ENCODE results near the gene SEBOX. TPM values are rescaled to one million over a fixed set of nuclear protein-coding genes. Genes with fewer than 3 reads are reported as not detected.

Gene SEBOX
- total RNA-seq, 4 donors from 2014 or later: not detected

DNA sequence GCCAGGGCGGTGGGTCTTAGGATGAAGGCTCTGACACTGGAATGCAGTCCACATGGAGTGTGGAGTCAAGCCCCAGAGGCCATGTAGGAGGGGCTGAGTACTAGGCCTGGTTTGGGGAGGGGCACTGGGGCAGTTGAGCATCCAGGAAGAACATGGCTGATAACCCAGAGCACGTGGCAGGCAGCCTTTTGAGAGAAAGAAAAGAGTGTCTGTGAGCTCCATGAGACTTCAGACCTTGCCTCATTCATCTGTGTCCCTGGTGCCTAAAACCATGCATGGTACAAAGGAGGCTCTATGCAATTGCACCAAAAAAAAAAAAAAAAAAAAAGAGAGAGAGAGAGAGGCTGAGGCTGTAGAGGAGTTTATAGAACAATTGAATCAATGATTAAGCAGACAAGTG is 26.4 kb upstream of the SEBOX start:
- no peak overlapping the region for H3K4me3 ChIP-seq (ENCODE audit: low read depth, poor library complexity, severe bottlenecking)
- TF ChIP-seq, protein P1, sequence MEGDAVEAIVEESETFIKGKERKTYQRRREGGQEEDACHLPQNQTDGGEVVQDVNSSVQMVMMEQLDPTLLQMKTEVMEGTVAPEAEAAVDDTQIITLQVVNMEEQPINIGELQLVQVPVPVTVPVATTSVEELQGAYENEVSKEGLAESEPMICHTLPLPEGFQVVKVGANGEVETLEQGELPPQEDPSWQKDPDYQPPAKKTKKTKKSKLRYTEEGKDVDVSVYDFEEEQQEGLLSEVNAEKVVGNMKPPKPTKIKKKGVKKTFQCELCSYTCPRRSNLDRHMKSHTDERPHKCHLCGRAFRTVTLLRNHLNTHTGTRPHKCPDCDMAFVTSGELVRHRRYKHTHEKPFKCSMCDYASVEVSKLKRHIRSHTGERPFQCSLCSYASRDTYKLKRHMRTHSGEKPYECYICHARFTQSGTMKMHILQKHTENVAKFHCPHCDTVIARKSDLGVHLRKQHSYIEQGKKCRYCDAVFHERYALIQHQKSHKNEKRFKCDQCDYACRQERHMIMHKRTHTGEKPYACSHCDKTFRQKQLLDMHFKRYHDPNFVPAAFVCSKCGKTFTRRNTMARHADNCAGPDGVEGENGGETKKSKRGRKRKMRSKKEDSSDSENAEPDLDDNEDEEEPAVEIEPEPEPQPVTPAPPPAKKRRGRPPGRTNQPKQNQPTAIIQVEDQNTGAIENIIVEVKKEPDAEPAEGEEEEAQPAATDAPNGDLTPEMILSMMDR (IDR thresholded peaks at IDR 0.05): no peak
- TF ChIP-seq POLR2A (IDR thresholded peaks at IDR 0.05): no peak
- DNase-seq (ENCODE audit: low spot score in 2 of 2): no peak
- 46 to 50% methylated on average over 2 of the region's 2 CpGs for WGBS, 2 donors
- intact Hi-C loops (cut with DNase I; ENCODE audit: low total_unique reads): no loop called here

DNA sequence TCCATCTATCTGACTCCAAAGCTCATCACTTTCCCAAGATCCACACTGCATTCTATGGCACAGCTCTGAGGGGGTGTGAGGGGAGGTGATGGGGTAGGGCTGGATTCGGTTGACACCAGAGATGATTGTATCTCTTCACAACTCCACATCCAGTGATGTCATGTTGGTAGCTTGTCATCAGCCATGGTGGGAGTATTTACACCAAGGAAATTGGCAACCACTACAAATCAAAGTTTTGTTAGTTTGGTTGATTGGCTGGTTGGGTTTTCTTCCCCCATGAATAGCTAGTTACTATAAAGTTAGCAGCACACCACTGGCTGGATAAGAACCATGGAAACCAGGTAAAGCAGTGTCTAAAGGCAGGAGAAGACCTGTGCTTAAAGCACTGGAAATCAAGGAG is 26.0 kb upstream of the SEBOX start:
- 86 to 100% methylated on average over 1 of the region's 1 CpG for WGBS, 2 donors
- no peak for DNase-seq (ENCODE audit: low spot score in 2 of 2)
- TF ChIP-seq POLR2A (IDR thresholded peaks at IDR 0.05): no peak

DNA sequence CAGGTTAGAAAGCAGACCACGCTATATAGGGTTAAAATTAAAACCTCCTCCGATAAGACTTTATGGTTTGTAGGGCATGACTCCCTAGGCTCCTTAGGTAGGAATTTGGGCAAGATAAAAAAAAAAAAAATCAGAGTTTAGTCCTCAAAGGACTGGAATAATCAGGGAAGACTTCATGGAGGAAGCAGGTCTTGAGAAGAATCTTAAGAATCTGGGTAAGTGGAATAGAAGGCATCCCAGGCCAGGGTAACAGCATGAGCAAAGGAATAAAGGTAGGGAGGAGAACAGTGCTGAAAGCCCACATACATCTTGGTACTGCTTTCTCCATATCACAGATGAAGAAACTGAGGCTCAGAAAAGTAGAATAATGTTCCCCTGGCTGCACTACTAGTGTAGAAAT is 25.6 kb upstream of the SEBOX start:
- intact Hi-C loops (cut with DNase I; ENCODE audit: low total_unique reads): no loop called here
- WGBS, 2 donors: 90 to 94% methylated on average over 2 of the region's 2 CpGs
- no peak for TF ChIP-seq POLR2A (IDR thresholded peaks at IDR 0.05)
- TF ChIP-seq, protein P1 (IDR thresholded peaks at IDR 0.05): no peak
- DNase-seq (ENCODE audit: low spot score in 2 of 2): no peak
- H3K4me3 ChIP-seq (ENCODE audit: low read depth, poor library complexity, severe bottlenecking): no peak overlapping the region

More for the DNA sequence above, 26.0 kb upstream of the SEBOX start:
- intact Hi-C loops (cut with DNase I; ENCODE audit: low total_unique reads): no loop called here
- no peak overlapping the region for H3K4me3 ChIP-seq (ENCODE audit: low read depth, poor library complexity, severe bottlenecking)

DNA sequence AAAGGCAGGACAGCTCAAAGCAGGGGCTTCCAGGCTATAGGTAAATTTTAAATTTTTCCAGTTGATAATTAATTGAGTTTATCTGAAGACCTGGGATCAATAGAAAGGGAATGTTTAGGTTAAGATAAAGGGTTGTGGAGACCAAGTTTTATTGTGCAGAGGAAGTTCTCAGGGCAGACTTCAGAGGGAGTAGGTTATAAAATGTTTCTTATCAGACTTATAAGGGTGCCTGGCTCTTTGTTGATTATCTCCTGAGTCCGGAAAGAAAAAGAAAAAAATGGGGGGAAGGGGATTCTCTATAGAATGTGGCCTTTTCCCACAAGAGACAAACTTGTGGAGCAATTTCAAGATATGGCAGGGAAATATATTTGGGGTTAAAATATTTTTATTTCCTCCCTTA is 25.1 kb upstream of the SEBOX start:
- 80 to 87% methylated on average over 1 of the region's 1 CpG for WGBS, 2 donors
- intact Hi-C loops (cut with DNase I; ENCODE audit: low total_unique reads): no loop called here
- no peak for TF ChIP-seq POLR2A (IDR thresholded peaks at IDR 0.05)
- TF ChIP-seq, protein P1 (IDR thresholded peaks at IDR 0.05): no peak

DNA sequence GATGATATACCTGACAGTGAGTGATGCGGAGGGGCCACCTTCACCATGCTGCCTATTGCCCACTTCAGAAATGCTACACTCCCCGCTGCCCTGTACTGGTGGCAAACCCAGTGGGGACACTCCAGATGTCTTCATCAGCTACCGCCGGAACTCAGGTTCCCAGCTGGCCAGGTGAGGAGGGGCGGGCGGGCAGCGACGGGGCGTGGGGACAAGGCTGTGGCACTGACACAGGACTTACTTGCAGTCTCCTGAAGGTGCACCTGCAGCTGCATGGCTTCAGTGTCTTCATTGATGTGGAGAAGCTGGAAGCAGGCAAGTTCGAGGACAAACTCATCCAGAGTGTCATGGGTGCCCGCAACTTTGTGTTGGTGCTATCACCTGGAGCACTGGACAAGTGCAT is 23.1 kb upstream of the SEBOX start:
- TF ChIP-seq, protein P1 (IDR thresholded peaks at IDR 0.05): no peak
- no peak for TF ChIP-seq POLR2A (IDR thresholded peaks at IDR 0.05)
- intact Hi-C loops (cut with DNase I; ENCODE audit: low total_unique reads): no loop called here
- no peak overlapping the region for H3K4me3 ChIP-seq (ENCODE audit: low read depth, poor library complexity, severe bottlenecking)
- 97% methylated on average over 10 to 11 of the region's 11 CpGs for WGBS, 2 donors
- no peak for DNase-seq (ENCODE audit: low spot score in 2 of 2)

More for the DNA sequence above, 25.1 kb upstream of the SEBOX start:
- DNase-seq (ENCODE audit: low spot score in 2 of 2): no peak
- no peak overlapping the region for H3K4me3 ChIP-seq (ENCODE audit: low read depth, poor library complexity, severe bottlenecking)

DNA sequence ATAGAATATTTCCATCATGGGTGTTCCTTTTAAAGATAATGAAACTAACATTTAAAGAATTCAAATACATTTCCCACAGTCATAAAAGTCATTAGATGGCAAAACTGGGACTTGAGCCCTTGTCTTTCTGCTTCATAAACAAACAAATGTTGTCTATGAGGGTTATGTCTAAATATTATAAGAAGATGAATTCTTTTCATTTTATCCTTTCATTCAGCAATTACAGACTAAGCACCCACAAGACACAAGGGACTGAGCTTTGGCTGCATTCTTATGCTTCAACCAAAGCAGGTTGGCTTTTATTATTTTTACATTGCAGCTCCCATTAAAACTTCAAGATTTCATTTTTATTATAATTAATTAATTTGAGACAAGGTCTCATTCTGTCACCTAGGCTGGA is 21.4 kb upstream of the SEBOX start:
- TF ChIP-seq, protein P1 (IDR thresholded peaks at IDR 0.05): no peak
- TF ChIP-seq POLR2A (IDR thresholded peaks at IDR 0.05): no peak
- intact Hi-C loops (cut with DNase I; ENCODE audit: low total_unique reads): no loop called here
- no peak for DNase-seq (ENCODE audit: low spot score in 2 of 2)
- no peak overlapping the region for H3K4me3 ChIP-seq (ENCODE audit: low read depth, poor library complexity, severe bottlenecking)
